Body of pancreas (tissue), 4 donors: ENCODE measurements around the gene IBA57. TPM values are rescaled to one million over a fixed set of nuclear protein-coding genes. Genes with fewer than 3 reads are reported as not detected.

ENCODE experiments used
- ATAC-seq: fragments of 150-250 bp; one replicate; pipeline ENCODE4 v1.9.1; 2016
- DNase-seq, 4 donors: peaks; one replicate each; pipeline ENCODE4 v3.0.0-alpha.2; 2019
- H3K27ac ChIP-seq, 4 donors: fragments of 200-600 bp; sonication (generic); 1 replicate in 3 of 4; 2 replicates in 1 of 4; pipeline versions ENCODE4 v1.5.1 to v1.6.1; 2016 to 2019; ENCODE audit warnings: mild to moderate bottlenecking in 1 of 4, mixed read lengths in 1 of 4, moderate library complexity in 1 of 4
- H3K27me3 ChIP-seq, 2 donors: fragments of 200-600 bp; sonication (generic); one replicate each; pipeline ENCODE4 v1.6.0; 2016; ENCODE audit warnings: mild to moderate bottlenecking in 1 of 2
- H3K36me3 ChIP-seq, 2 donors: fragments of 200-600 bp; sonication (generic); replicated peaks in 1 of 2; 2 replicates each; pipeline ENCODE4 v1.5.1; 2016; ENCODE audit warnings: low read depth in 2 of 2; ENCODE audit not compliant: insufficient read depth in 1 of 2
- H3K4me1 ChIP-seq: fragments of 200-600 bp; sonication (generic); one replicate; pipeline ENCODE4 v1.6.0; 2016
- H3K4me3 ChIP-seq, 2 donors: fragments of 200-600 bp; sonication (generic); 1 replicate in 1 of 2; 2 replicates in 1 of 2; pipeline ENCODE4 v1.5.1; 2016 to 2019
- H3K9me3 ChIP-seq, 3 donors: fragments of 200-600 bp; sonication (generic); 1 replicate in 2 of 3; 2 replicates in 1 of 3; pipeline ENCODE4 v1.5.1; 2016
- POLR2A ChIP-seq, 3 donors: fragments of 450-650 bp; IDR thresholded peaks; one replicate each; pipeline ENCODE4 v1.6.1; 2016; ENCODE audit warnings: antibody characterized with exemption in 3 of 3, mild to moderate bottlenecking in 2 of 3
- WGBS, 2 donors: methylation state at CpG; one replicate each; pipeline ENCODE4 v1.1.5; 2017; 5-methylcytosine and 5-hydroxymethylcytosine counted together
- intact Hi-C: fragments of 100-400 bp; cut with DNase I; formaldehyde crosslinking; loops from one replicate; pipeline ENCODE4 v1.15.1; 2023
- total RNA-seq, 2 donors: library from RNA; depleted of rRNA; stranded (reverse); fragments of >200 nt; gene quantifications; one replicate each; pipeline ENCODE4 v1.1.0, GENCODE V29; 2016
- TF ChIP-seq, protein P1 (sequence below), 7 experiments: fragments of 450-650 bp in 4 of 7; fragments of 200-600 bp in 3 of 7; sonication (generic) in 3 of 7; IDR thresholded peaks; one replicate each; pipeline ENCODE4 v1.5.1; 2016 to 2019; ENCODE audit warnings: antibody characterized with exemption in 7 of 7

The IBA57 gene
- total RNA-seq, 2 donors from 2014 or later: 4.7 to 13.5 TPM

DNA sequence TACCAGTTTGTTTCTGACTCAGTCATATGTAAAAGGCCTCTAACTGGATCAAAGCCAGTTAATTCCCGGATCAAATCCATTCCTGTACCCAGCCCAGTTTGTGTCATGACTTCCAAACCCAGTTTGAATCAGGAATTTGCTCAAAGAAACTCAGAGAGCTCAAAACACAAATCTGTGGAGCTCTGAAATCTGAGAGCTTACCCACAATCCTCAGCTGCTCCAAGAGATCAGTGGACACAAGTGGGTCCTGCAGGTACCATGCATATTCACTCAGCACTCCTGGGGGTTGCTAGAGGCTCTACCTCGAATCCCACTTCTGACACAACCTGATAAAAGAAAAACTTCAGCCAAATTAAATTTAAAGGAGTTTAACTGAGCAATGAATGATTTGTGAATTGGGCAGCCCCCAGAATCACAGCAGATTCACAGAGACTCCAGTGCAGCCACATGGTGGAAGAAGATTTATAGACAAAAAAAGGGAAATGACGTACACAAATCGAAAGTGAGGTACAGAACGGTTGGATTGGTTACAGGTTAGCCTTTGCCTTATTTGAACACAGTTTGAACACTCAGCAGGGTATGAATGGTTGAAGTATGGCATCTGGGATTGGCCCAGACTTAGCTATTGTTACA lies 44.6 kb upstream of the IBA57 start:
- no peaks in the 10 kb centered on the region for H3K4me1 ChIP-seq
- intact Hi-C loops: no loop called here
- H3K9me3 ChIP-seq: no peaks in the 10 kb centered on the region
- DNase-seq (no peak), ATAC-seq (no peak)
- H3K27me3 ChIP-seq: no peaks in the 10 kb centered on the region
- H3K4me3 ChIP-seq: no peak overlapping the region
- H3K27ac ChIP-seq: no peak overlapping the region
- no peaks in the 10 kb centered on the region for H3K36me3 ChIP-seq
- TF ChIP-seq, protein P1, sequence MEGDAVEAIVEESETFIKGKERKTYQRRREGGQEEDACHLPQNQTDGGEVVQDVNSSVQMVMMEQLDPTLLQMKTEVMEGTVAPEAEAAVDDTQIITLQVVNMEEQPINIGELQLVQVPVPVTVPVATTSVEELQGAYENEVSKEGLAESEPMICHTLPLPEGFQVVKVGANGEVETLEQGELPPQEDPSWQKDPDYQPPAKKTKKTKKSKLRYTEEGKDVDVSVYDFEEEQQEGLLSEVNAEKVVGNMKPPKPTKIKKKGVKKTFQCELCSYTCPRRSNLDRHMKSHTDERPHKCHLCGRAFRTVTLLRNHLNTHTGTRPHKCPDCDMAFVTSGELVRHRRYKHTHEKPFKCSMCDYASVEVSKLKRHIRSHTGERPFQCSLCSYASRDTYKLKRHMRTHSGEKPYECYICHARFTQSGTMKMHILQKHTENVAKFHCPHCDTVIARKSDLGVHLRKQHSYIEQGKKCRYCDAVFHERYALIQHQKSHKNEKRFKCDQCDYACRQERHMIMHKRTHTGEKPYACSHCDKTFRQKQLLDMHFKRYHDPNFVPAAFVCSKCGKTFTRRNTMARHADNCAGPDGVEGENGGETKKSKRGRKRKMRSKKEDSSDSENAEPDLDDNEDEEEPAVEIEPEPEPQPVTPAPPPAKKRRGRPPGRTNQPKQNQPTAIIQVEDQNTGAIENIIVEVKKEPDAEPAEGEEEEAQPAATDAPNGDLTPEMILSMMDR (IDR thresholded peaks at IDR 0.05): no peak
- no peak for TF ChIP-seq POLR2A (IDR thresholded peaks at IDR 0.05)
- WGBS, 2 donors: 61 to 66% methylated on average over 5 of the region's 5 CpGs

DNA sequence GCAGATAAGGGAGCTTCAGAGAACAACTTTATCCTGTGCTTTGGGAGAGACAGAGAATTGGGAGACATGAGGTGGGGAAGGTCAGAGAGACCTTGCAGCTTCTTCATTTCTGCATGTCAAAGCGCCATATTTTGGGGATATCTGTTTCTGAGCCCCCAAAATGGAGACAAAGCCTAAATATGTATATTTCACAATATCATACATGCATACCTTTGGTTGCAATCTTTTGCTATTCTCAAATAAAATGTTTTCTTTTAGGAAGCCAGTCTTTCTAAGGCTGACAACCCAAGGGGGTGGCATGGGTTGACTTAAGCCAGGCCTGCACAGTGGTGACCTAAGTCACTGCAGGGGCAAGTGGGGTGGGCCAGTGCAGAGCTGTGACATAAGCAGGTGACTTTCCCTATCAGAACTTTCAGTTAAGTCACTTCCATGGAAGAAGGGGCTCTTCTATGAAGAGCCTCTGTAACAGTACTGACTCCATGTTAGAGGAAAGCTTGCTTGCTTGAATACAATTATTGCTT lies 42.6 kb upstream of the IBA57 start:
- H3K27ac ChIP-seq: no peak overlapping the region
- no peak for ATAC-seq
- intact Hi-C loops: no loop called here
- no peaks in the 10 kb centered on the region for H3K27me3 ChIP-seq
- no peak overlapping the region for H3K4me3 ChIP-seq
- WGBS, 2 donors: 76 to 88% methylated on average over 1 of the region's 1 CpG
- H3K4me1 ChIP-seq: no peaks in the 10 kb centered on the region
- DNase-seq: no peak
- TF ChIP-seq POLR2A (IDR thresholded peaks at IDR 0.05): no peak
- TF ChIP-seq, protein P1 (IDR thresholded peaks at IDR 0.05): no peak
- no peaks in the 10 kb centered on the region for H3K36me3 ChIP-seq
- no peaks in the 10 kb centered on the region for H3K9me3 ChIP-seq

DNA sequence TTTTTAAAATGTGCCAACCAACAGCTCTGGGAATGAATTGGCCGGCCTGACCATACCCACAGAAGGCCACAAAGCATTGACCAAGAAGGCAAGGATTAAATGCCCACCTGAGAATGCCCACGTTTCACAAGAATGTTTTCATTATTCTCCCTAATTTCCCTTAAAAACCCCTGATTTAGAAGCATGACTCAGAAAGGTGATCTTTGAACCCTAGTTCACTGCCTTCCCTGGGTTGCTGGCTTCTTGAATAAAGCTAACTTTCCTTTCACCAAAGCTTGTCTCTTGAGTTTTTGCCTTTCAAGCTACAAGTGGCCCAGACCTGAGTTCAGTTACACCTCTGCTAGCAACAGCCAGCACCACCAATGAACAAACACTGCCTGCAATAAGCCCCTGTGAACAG lies 42.1 kb upstream of the IBA57 start:
- ATAC-seq (no peak), DNase-seq (no peak)
- H3K36me3 ChIP-seq: no peaks in the 10 kb centered on the region
- no peaks in the 10 kb centered on the region for H3K4me1 ChIP-seq
- intact Hi-C loops: no loop called here
- no peaks in the 10 kb centered on the region for H3K9me3 ChIP-seq
- H3K4me3 ChIP-seq: no peak overlapping the region
- WGBS, 2 donors: 63 to 67% methylated on average over 2 of the region's 2 CpGs
- TF ChIP-seq, protein P1 (IDR thresholded peaks at IDR 0.05): no peak
- no peak for TF ChIP-seq POLR2A (IDR thresholded peaks at IDR 0.05)
- H3K27ac ChIP-seq: no peak overlapping the region
- H3K27me3 ChIP-seq: no peaks in the 10 kb centered on the region

DNA sequence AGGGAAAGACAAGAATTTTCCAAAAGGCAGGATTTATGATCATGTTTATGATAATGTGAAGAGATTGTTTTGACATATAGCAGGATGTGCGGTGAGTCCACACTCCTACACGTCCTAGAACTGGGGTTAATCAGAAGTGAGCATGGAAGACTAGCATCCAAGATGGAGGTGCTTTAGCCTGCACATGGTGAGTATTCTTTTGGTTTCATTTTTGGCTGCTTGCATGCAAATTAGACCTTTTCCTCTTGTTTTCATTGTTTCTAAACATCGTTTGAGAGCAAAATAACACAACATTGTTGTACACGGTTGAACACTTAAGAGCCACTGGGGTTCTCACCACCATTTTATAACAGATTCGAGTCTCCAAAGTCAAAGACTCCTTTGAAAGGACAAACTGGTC lies 40.4 kb upstream of the IBA57 start:
- WGBS, 2 donors: 75 to 76% methylated on average over 5 of the region's 5 CpGs
- H3K4me3 ChIP-seq: no peak overlapping the region
- TF ChIP-seq POLR2A (IDR thresholded peaks at IDR 0.05): no peak
- TF ChIP-seq, protein P1 (IDR thresholded peaks at IDR 0.05): no peak
- no peak for ATAC-seq
- DNase-seq: no peak
- no peaks in the 10 kb centered on the region for H3K4me1 ChIP-seq
- H3K36me3 ChIP-seq: no peaks in the 10 kb centered on the region
- no peaks in the 10 kb centered on the region for H3K9me3 ChIP-seq
- H3K27me3 ChIP-seq: no peaks in the 10 kb centered on the region
- intact Hi-C loops: no loop called here
- no peak overlapping the region for H3K27ac ChIP-seq

DNA sequence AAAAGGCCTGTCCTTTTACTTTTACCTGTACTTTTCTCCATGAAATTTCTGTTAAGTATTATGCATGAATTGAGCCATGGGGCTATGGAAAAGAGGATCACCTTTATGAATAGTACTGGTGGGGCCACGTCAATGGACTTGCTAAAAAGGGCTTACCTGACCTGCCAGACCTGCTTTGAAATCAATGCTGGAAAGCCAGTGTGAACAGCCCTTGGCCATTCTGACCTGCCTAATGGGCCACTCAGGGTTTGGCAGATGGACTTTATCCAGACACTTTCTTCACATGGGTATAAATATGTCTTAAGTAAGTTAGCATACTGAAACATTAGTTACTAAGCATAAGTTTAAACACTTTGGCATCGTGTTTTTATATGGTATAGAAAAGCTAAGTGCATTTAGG lies 33.8 kb upstream of the IBA57 start:
- no peaks in the 10 kb centered on the region for H3K9me3 ChIP-seq
- TF ChIP-seq POLR2A (IDR thresholded peaks at IDR 0.05): no peak
- TF ChIP-seq, protein P1 (IDR thresholded peaks at IDR 0.05): no peak
- H3K4me1 ChIP-seq: no peaks in the 10 kb centered on the region
- ATAC-seq: peak; percentile 8
- no peaks in the 10 kb centered on the region for H3K27me3 ChIP-seq
- no peak for DNase-seq
- intact Hi-C loops: no loop called here
- 68 to 69% methylated on average over 2 of the region's 2 CpGs for WGBS, 2 donors
- peak overlapping the region; percentile 18 to 88 (median 76) for H3K27ac ChIP-seq
- H3K36me3 ChIP-seq: no peaks in the 10 kb centered on the region
- H3K4me3 ChIP-seq: no peak overlapping the region
